Naive thymus-derived CD8-positive, alpha-beta T cell (primary cell): ENCODE results near the gene SMIM29. TPM values are rescaled to one million over a fixed set of nuclear protein-coding genes. Genes with fewer than 3 reads are reported as not detected.
A peak's percentile ranks its signal among the peaks of the same experiment; 100 is the strongest.
"Not testable (repeated sequence)": the region's sequence is repeated elsewhere in the genome, so short reads cannot be mapped to it uniquely, and the experiment has no call there.

Experiments used
- ATAC-seq, 2 donors: fragments of 150-1000 bp; cut with Tn5 transposase in 1 of 2; sonication (Bioruptor Pico), chemical (Tn5 transposase) in 1 of 2; 1 replicate in 1 of 2; 2 replicates in 1 of 2; pipeline ENCODE4 v1.10.0; 2021; ENCODE audit warnings: mild to moderate bottlenecking in 2 of 2, moderate library complexity in 2 of 2
- POLR2A ChIA-PET: fragments of 350-600 bp; sonication (Branson Sonifier 250); formaldehyde crosslinking; loops from one replicate; lab custom pipeline; 2021; ENCODE audit warnings: antibody characterized with exemption; lab: Charles Lee
- DNase-seq, 10 donors: peaks; one replicate each; pipeline versions ENCODE4 v3.0.0 to v3.0.0-alpha.2; 2020 to 2022
- H3K27ac Mint-ChIP-seq, 10 donors: one replicate each; pipeline ENCODE4 v1.8.0; 2020 to 2022; ENCODE audit warnings: mild to moderate bottlenecking in 10 of 10, mixed read lengths in 10 of 10, moderate library complexity in 4 of 10, inconsistent platforms in 1 of 10
- H3K27me3 Mint-ChIP-seq, 5 donors: one replicate each; pipeline ENCODE4 v1.8.0; 2021 to 2022; ENCODE audit warnings: mixed read lengths in 5 of 5
- H3K36me3 Mint-ChIP-seq, 3 donors: one replicate each; pipeline ENCODE4 v1.8.0; 2020 to 2022; ENCODE audit warnings: mixed read lengths in 3 of 3, mild to moderate bottlenecking in 2 of 3, inconsistent platforms in 1 of 3
- H3K4me1 Mint-ChIP-seq, 4 donors: one replicate each; pipeline ENCODE4 v1.8.0; 2021 to 2022; ENCODE audit warnings: mixed read lengths in 4 of 4
- H3K4me3 Mint-ChIP-seq, 10 donors: one replicate each; pipeline ENCODE4 v1.8.0; 2020 to 2022; ENCODE audit warnings: mild to moderate bottlenecking in 10 of 10, mixed read lengths in 10 of 10, moderate library complexity in 6 of 10, inconsistent platforms in 1 of 10
- H3K9me3 Mint-ChIP-seq, 9 donors: one replicate each; pipeline ENCODE4 v1.8.0; 2020 to 2022; ENCODE audit warnings: mixed read lengths in 9 of 9, mild to moderate bottlenecking in 3 of 9, inconsistent platforms in 1 of 9, moderate library complexity in 1 of 9
- polyA plus RNA-seq, 3 donors: library from polyadenylated mRNA; unstranded; fragments of 300-500 nt; fragmentation: Illumina TruSeq; gene quantifications; one replicate each; pipeline ENCODE4 v1.2.3, GENCODE V29; 2021
- total RNA-seq, 8 experiments: library from RNA in 2 of 8; stranded (reverse) in 2 of 8; gene quantifications; one replicate each; pipeline ENCODE4 v1.2.3 and lab custom pipeline; 2021 to 2026

SMIM29 gene
- total and polyA plus RNA-seq, 5 experiments from 2014 or later = 21.0 to 45.4 (median 37.6) TPM

DNA sequence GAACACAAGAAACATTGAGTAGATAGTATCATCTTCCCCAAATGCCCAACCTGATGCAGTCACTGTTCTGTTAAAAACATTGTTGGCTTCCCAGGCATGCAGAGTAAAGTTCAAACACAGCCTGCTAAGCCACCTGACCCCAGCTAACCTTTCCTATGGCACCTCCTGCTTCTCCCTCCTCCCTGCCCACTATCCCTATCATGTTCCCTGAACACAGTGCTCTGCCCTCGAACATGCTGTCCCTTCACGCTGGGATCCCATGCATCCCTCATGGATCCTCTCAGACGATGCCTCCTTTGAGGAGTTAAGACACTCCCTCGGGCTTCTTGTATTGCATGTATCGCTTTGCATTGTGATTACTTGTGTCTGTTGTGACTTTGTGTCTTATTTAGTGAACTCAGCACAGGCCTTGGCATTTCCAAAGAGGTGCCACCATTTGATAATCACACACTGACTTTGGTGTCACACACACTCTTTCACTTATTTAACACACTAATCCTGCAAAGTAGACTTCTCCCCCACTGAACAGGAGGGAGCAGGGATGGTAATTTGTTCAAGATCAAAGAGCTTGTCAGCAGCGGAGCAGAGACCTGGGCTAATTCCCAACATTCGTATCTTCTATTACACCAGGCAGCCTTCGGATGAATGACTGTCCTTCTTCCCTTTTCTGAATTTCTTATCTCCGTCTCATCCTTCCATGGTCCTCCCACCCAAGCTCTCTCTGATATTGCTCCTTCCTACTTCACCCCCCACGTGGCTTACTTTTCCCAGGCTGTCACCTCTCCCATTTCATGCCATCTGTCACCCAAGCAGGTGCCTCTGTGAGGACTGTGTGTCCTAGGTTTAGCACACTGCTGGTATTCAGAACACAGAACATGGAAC is 28.3 kb upstream of the SMIM29 start:
- H3K4me1 Mint-ChIP-seq = peaks cover 4 to 25% (median 19%) of the 10 kb centered on the region in 4 donors
- no peaks in the 10 kb centered on the region for H3K27me3 Mint-ChIP-seq
- no peak for DNase-seq
- peaks cover 0 to 15% (median 3%) of the 10 kb centered on the region in 3 donors for H3K36me3 Mint-ChIP-seq
- POLR2A ChIA-PET = interaction anchor here (0.5 to 0.6 kb wide), 2 partner anchors 138 kb away, joined by 5 to 8 read pairs; no protein-coding TSS in a partner anchor
- peak overlapping the region in 5 of 10 donors; percentile 2 to 61 (median 9) for H3K27ac Mint-ChIP-seq
- ATAC-seq = no peak
- H3K9me3 Mint-ChIP-seq = no peaks in the 10 kb centered on the region
- H3K4me3 Mint-ChIP-seq = no peak overlapping the region

- no peaks in the 10 kb centered on the region for H3K9me3 Mint-ChIP-seq
- DNase-seq = no peak
- peak overlapping the region in 6 of 10 donors; percentile 2 to 27 (median 4) for H3K27ac Mint-ChIP-seq
- H3K36me3 Mint-ChIP-seq = peaks cover 0 to 9% (median 3%) of the 10 kb centered on the region in 3 donors
- POLR2A ChIA-PET = interaction anchor here (0.5 kb wide), 1 partner anchor 139 kb away, joined by 5 read pairs; no protein-coding TSS in a partner anchor
- H3K4me1 Mint-ChIP-seq = peaks cover 4 to 26% (median 19%) of the 10 kb centered on the region in 4 donors
- no peak overlapping the region for H3K4me3 Mint-ChIP-seq
- no peak for ATAC-seq
- H3K27me3 Mint-ChIP-seq = no peaks in the 10 kb centered on the region
Measured at GRCh38 chr6:34276191-34276590, 27.4 kb upstream of the SMIM29 start.

GRCh38 chr6:34275128-34275804 is 26.5 kb upstream of the SMIM29 start:
- H3K9me3 Mint-ChIP-seq = no peaks in the 10 kb centered on the region
- H3K27ac Mint-ChIP-seq = peak overlapping the region in 4 of 10 donors; percentile 1 to 78 (median 52)
- ATAC-seq (no peak), DNase-seq (no peak)
- H3K27me3 Mint-ChIP-seq = no peaks in the 10 kb centered on the region
- POLR2A ChIA-PET = no interaction called here
- H3K4me1 Mint-ChIP-seq = peaks cover 4 to 26% (median 19%) of the 10 kb centered on the region in 4 donors
- peaks cover 0 to 4% (median 3%) of the 10 kb centered on the region in 3 donors for H3K36me3 Mint-ChIP-seq
- no peak overlapping the region for H3K4me3 Mint-ChIP-seq

GRCh38 chr6:34274129-34274528 is 25.3 kb upstream of the SMIM29 start:
- no peaks in the 10 kb centered on the region for H3K36me3 Mint-ChIP-seq
- H3K27me3 Mint-ChIP-seq = no peaks in the 10 kb centered on the region
- H3K27ac Mint-ChIP-seq = no peak overlapping the region
- no peaks in the 10 kb centered on the region for H3K9me3 Mint-ChIP-seq
- peaks cover 4 to 27% (median 15%) of the 10 kb centered on the region in 4 donors for H3K4me1 Mint-ChIP-seq
- POLR2A ChIA-PET = no interaction called here
- DNase-seq (no peak), ATAC-seq (no peak)
- no peak overlapping the region for H3K4me3 Mint-ChIP-seq

GRCh38 chr6:34273242-34273805 is 24.5 kb upstream of the SMIM29 start:
- DNase-seq (no peak), ATAC-seq (no peak)
- H3K4me1 Mint-ChIP-seq = peaks cover 4 to 21% (median 12%) of the 10 kb centered on the region in 4 donors
- no peaks in the 10 kb centered on the region for H3K36me3 Mint-ChIP-seq
- POLR2A ChIA-PET = interaction anchor here (1.1 kb wide), 1 partner anchor 143 kb away, joined by 5 read pairs; no protein-coding TSS in a partner anchor
- H3K9me3 Mint-ChIP-seq = no peaks in the 10 kb centered on the region
- H3K4me3 Mint-ChIP-seq = peak overlapping the region in 1 of 10 donors; percentile 42
- no peak overlapping the region for H3K27ac Mint-ChIP-seq
- no peaks in the 10 kb centered on the region for H3K27me3 Mint-ChIP-seq

DNA sequence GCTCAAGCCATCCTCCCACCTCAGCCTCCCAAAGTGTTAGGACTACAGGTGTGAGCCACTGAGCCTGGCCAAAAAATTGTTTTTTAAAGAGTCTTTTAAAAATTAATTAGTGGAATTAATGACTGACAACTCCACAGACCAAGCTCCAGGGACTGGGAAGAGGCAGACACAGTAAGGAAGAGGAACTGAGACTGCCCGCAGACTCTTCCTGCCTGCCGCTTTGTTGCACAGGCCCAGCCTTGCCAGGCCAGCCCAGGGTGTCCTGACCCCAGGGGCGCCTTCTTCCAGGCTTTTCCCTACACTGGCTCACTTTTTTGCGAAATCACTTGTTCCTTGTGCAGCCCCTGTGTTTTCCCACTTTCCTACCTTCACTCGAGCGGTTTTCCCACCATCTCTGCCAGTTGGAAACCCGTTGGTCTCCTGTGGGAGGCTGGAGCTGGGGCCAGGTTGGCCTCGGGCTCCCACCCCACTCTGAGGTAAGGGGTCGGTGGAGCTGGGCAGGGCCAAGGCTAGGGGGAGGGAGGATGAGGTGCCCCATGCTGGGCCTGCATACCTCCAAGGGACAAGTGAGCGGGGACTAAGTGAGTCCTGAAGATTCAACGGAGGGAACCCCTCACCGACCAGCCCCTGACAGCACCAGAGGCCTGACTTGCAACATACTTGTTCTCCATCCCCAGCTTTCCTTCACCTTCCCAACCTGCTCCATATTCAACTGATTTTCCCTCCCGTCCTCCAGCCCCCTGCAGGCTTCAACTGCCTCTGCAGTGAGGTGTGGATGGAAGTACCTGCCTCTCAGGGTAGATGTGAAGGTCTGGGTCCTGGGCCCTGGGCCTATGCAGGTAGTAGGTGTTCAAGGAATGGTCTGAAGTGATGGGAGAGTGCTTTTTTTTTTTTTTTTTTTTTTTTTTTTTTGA is 23.5 kb upstream of the SMIM29 start:
- no peak for DNase-seq
- no peaks in the 10 kb centered on the region for H3K27me3 Mint-ChIP-seq
- ATAC-seq = no peak
- H3K4me1 Mint-ChIP-seq = peaks cover 4 to 21% (median 11%) of the 10 kb centered on the region in 4 donors
- peak overlapping the region in 1 of 10 donors; percentile 36 for H3K4me3 Mint-ChIP-seq
- no peaks in the 10 kb centered on the region for H3K9me3 Mint-ChIP-seq
- POLR2A ChIA-PET = interaction anchor here (1.1 kb wide), 1 partner anchor 144 kb away, joined by 5 read pairs; no protein-coding TSS in a partner anchor
- H3K27ac Mint-ChIP-seq = no peak overlapping the region
- H3K36me3 Mint-ChIP-seq = no peaks in the 10 kb centered on the region

DNA sequence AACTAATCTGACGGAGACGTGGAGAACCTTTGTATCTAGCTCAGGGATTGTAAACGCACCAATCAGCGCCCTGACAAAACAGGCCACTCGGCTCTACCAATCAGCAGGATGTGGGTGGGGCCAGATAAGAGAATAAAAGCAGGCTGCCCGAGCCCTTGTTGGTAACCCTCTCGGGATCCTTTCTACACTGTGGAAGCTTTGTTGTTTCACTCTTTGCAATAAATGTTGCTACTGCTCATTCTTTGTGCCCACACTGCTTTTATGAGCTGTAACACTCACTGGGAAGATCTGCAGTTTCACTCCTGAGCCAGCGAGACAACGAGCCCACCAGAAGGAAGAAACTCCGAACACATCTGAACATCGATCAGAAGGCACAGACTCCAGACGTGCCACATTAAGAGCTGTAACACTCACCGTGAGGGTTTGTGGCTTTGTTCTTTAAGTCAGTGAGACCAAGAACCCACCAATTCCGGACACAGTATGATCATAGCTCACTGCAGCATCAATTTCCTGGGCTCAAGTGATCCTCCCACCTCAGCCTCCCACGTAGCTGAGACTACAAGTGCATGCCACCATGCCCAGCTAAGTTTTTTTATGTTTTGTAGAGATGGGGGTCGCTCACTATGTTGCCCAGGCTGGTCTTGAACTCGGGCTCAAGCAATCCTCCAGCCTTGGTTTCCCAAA is 21.0 kb upstream of the SMIM29 start:
- Mint-ChIP-seq H3K4me1 (peaks cover 2 to 14% (median 6%) of the 10 kb centered on the region in 4 donors), H3K27ac (peak overlapping the region in 4 of 10 donors; percentile 88 to 94 (median 91)), H3K4me3 (peak overlapping the region in 5 of 10 donors; percentile 4 to 73 (median 63))
- peak in 1 of 10 donors; percentile 29 for DNase-seq
- H3K27me3 Mint-ChIP-seq, H3K36me3 Mint-ChIP-seq, POLR2A ChIA-PET, H3K9me3 Mint-ChIP-seq: not testable (repeated sequence)
- ATAC-seq = peak in 1 of 2 donors; percentile 57

GRCh38 chr6:34269132-34269531 is 20.3 kb upstream of the SMIM29 start:
- H3K9me3 Mint-ChIP-seq, H3K36me3 Mint-ChIP-seq, H3K27me3 Mint-ChIP-seq, ATAC-seq, DNase-seq, H3K4me3 Mint-ChIP-seq, H3K27ac Mint-ChIP-seq, POLR2A ChIA-PET: not testable (repeated sequence)
- H3K4me1 Mint-ChIP-seq = peaks cover 2 to 14% (median 6%) of the 10 kb centered on the region in 4 donors

DNA sequence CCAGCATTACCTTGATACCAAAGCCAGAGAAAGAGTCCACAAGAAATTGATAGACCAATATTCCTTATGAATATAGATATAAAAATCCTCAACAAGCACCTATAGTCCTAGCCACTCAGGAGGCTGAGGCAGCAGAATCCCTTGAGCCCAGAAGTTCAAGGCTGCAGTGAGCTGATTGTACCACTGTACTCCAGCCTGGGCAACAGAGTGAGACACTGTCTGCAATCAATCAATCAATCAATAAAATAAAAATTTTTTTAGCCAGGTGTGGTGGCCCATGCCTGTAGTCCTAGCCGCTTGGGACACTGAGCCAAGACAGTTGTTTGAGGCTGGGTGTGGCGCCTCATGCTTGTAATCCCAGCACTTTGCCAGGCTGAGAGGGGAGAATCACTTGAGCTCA is 18.9 kb upstream of the SMIM29 start:
- no peaks in the 10 kb centered on the region for H3K27me3 Mint-ChIP-seq
- peaks cover 0 to 2% (median 0%) of the 10 kb centered on the region in 3 donors for H3K36me3 Mint-ChIP-seq
- peaks cover 0 to 11% (median 6%) of the 10 kb centered on the region in 4 donors for H3K4me1 Mint-ChIP-seq
- no peak overlapping the region for H3K4me3 Mint-ChIP-seq
- DNase-seq (no peak), ATAC-seq (no peak)
- POLR2A ChIA-PET = interaction anchor here (0.5 kb wide), 1 partner anchor 15 kb away, joined by 5 read pairs; no protein-coding TSS in a partner anchor
- H3K9me3 Mint-ChIP-seq = peaks cover 0 to 8% (median 0%) of the 10 kb centered on the region in 9 donors
- H3K27ac Mint-ChIP-seq = no peak overlapping the region

DNA sequence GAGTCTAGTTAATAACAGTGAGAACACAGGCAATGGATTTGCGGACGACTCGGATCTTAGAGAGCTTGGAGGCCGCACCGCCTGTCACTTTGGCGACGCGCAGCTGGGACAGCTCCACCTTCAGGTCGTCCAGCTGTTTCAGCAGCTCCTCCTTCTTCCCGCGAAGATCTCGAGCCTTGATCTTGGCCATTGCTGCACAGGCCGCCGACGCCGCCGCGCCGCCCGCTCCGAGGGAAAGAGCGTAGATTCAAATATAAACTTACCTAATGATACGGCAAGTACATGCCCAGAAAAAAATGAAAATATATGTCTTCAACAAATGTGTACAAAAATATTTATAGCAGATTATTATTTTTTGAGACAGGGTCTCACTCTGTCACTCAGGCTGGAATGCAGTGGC is 14.7 kb upstream of the SMIM29 start:
- H3K27me3 Mint-ChIP-seq, H3K36me3 Mint-ChIP-seq, DNase-seq, H3K9me3 Mint-ChIP-seq, ATAC-seq, H3K4me1 Mint-ChIP-seq, H3K4me3 Mint-ChIP-seq: not testable (repeated sequence)
- POLR2A ChIA-PET = interaction anchor here (0.7 kb wide), 1 partner anchor 410 kb away, joined by 3 read pairs; no protein-coding TSS in a partner anchor
- peak overlapping the region in 1 of 10 donors; percentile 72 for H3K27ac Mint-ChIP-seq

- Mint-ChIP-seq H3K9me3 (peaks cover 0 to 9% (median 0%) of the 10 kb centered on the region in 9 donors), H3K4me1 (no peaks in the 10 kb centered on the region), H3K4me3 (no peak overlapping the region), H3K27ac (no peak overlapping the region), H3K27me3 (no peaks in the 10 kb centered on the region), H3K36me3 (peaks cover 0 to 2% (median 0%) of the 10 kb centered on the region in 3 donors)
- DNase-seq = no peak
- ATAC-seq = no peak
- POLR2A ChIA-PET = no interaction called here
Measured at GRCh38 chr6:34260576-34261267, 11.9 kb upstream of the SMIM29 start.
